ENCODE data around the gene VWA5B1.

DNA sequence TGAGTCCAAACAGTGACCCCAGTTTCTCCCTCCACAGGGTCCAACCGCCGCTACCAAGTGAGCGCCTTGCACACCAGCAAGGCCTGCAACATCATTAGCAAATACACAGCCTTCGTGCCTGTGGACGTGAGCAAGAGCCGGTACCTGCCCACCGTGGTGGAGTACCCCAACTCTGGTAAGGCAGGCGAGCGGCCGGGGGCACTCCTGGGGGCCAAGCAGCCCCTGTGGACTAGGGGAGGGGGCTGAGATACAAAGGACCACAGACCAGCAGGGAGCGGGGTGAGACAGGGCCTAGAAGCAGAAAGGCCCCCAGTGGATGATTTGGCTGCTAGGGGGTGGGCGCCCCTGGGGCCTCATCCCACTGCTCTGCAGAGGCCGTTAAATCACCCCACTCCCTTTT lies 54.7 kb downstream of the VWA5B1 start:
- TF ChIP-seq, protein P1, sequence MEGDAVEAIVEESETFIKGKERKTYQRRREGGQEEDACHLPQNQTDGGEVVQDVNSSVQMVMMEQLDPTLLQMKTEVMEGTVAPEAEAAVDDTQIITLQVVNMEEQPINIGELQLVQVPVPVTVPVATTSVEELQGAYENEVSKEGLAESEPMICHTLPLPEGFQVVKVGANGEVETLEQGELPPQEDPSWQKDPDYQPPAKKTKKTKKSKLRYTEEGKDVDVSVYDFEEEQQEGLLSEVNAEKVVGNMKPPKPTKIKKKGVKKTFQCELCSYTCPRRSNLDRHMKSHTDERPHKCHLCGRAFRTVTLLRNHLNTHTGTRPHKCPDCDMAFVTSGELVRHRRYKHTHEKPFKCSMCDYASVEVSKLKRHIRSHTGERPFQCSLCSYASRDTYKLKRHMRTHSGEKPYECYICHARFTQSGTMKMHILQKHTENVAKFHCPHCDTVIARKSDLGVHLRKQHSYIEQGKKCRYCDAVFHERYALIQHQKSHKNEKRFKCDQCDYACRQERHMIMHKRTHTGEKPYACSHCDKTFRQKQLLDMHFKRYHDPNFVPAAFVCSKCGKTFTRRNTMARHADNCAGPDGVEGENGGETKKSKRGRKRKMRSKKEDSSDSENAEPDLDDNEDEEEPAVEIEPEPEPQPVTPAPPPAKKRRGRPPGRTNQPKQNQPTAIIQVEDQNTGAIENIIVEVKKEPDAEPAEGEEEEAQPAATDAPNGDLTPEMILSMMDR (IDR thresholded peaks at IDR 0.05; ENCODE audit: low read length) = no peak
- TF ChIP-seq EZH2 (optimal IDR thresholded peaks at IDR 0.05; ENCODE audit: low read depth, low read length) (no peak), EZH2phosphoT487 (IDR thresholded peaks at IDR 0.05; ENCODE audit: low read length) (no peak)
